CD4-positive, alpha-beta T cell treated with Interleukin-2 at 100 ng/mL for 4 hours (primary cell): ENCODE data around the gene DERL2.
"Not testable (repeated sequence)": the region's sequence is repeated elsewhere in the genome, so short reads cannot be mapped to it uniquely, and the experiment has no call there.

Experiments
- DNase-seq: peaks from one replicate; pipeline ENCODE4 v3.0.0-alpha.2; 2020; ENCODE audit warnings: low spot score

Gene DERL2

GRCh38 chr17:5437721-5438317 lies 48.2 kb downstream of the DERL2 start:
- no peak for DNase-seq

GRCh38 chr17:5435781-5436315 lies 50.1 kb downstream of the DERL2 start:
- DNase-seq, result not testable (repeated sequence)

- DNase-seq, result no peak
Observed at GRCh38 chr17:5434984-5435383, 51.0 kb downstream of the DERL2 start.

- DNase-seq, result no peak
Observed at GRCh38 chr17:5431949-5432556, 53.9 kb downstream of the DERL2 start.

GRCh38 chr17:5431234-5431633 lies 54.7 kb downstream of the DERL2 start:
- DNase-seq, result not testable (repeated sequence)

- no peak for DNase-seq
Observed at GRCh38 chr17:5430413-5430999, 55.5 kb downstream of the DERL2 start.

- DNase-seq, result no peak
Observed at GRCh38 chr17:5429191-5429887, 56.6 kb downstream of the DERL2 start.

- no peak for DNase-seq
Observed at GRCh38 chr17:5425826-5426225, 60.2 kb downstream of the DERL2 start.

GRCh38 chr17:5424909-5425308 lies 61.1 kb downstream of the DERL2 start:
- DNase-seq, result no peak

GRCh38 chr17:5422505-5422904 lies 63.5 kb downstream of the DERL2 start:
- DNase-seq, result no peak
